HG02943 (cell line): ENCODE data around the gene CHD2.

Experiments
- ATAC-seq: cut with Tn5 transposase; IDR thresholded peaks from one replicate; pipeline ENCODE4 v1.9.1; 2021; ENCODE audit warnings: mild to moderate bottlenecking, low read depth, moderate library complexity; ENCODE audit not compliant: unreplicated experiment

The CHD2 gene

DNA sequence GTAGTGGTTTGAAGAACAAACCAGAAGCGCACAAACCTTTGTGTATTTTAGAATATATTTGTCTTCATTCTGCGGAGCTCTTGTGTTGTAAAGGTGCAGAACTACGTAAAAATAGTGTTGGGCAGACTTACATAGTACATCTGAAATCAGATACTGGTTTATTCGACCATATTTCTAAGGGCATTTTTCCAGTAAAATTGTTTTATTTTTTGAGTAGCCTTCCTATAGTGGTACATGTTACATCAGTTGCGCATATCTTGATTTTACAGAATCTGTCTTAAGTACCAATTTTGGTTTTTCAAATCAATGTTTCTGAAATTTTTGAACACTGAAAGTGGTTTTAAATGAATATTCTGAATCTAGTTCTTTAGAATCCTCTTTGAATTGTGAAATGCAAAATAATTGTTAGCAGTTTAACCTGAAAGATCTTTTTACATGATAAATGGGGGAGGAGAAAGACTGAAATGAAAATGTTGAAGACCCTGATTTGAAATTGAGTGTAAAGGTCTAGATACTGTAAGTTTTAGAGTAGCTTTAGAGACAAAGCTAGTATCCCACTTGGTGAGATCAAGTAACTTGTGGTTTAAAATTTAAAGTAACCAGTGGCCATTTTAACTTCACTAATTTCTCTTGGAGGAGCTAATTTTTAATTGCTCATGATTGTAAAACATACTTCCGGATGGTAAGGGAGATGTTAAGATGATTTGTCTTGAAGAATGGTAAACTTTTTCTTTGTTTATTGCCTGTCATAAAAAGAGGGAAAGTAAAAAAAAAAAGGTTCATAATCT, 15.5 kb upstream of the CHD2 start:
- no peak for ATAC-seq

DNA sequence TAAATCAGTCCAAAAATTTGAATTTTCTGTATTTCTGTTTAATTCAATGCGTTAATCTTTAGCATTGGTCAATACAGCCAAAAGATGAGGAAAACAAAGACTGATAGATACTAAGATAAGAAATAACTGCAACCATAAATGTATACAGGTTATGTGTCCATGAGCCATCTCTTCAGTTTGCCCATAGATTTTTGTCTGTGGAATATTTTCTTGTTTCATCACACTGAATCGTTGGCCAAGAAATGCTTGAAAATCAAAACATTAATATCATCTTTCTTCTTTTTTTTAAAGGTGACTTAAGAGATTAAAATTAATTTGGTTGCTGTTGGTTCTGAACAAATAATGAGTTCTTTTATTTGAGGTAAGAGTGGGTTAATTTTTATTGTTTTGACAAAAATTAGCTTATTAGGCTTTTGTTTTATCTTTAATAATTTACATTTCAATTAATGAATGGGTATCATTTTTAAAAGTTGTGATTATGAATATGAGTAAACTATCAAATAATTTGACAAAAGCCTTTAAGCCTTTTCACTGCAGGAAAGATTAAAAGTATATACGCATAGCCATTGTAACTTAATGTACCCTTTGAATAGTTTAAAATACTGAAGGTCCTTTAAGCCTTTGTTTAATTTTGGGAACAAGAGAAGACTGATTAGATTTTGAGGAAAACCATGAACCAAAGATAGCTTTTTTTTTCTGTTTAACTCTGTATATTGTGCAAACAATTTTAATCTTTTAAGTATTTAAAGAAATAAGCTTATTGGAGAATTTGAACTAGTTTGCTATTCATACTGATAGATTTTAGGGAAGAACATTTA, 14.7 kb upstream of the CHD2 start:
- no peak for ATAC-seq

DNA sequence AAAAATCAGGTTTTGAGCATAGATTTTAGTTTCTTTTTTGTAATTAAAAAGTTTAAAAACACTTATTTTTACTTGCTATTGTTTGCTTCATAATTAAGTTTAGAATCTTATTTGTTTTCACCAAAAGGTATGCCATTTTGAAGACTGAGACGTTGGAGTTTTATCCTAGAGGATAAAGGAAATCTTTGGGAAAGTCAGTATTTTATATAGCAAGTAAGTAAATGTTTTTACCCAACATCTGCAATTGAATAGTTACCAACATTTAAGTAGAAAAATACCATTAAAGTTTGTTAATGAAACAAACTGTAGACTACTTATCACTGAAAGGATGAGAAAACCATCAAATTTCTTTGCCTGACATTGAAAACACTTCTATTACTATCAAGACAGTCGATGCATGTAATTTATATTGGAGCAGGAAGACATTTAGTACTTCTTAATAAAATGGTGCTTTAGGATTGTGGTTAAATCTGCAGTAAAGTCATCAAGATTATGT, 14.0 kb upstream of the CHD2 start:
- no peak for ATAC-seq

- ATAC-seq: no peak
Measured at GRCh38 chr15:92886815-92887214, 13.3 kb upstream of the CHD2 start.

DNA sequence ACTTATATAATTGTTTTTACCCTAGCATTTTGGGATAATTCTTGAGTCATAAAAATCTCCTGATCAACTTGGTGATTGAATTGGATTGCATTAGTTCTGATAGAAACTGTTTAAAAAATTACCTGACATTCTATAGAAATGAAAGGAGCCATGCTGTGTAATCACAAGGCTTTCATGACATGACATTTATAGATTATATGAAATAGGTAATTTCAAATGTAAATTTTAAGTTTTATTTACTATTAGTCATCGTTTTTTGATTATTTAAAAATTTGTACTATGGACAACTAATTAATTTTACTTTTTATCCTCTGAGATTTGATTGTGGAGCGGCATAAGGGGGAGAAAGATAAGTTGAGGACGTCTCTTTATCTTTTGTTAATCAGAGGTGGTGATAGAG, 12.3 kb upstream of the CHD2 start:
- ATAC-seq: no peak

GRCh38 chr15:92889390-92890107, 10.6 kb upstream of the CHD2 start:
- no peak for ATAC-seq

- no peak for ATAC-seq
Measured at GRCh38 chr15:92891533-92892200, 8.5 kb upstream of the CHD2 start.

DNA sequence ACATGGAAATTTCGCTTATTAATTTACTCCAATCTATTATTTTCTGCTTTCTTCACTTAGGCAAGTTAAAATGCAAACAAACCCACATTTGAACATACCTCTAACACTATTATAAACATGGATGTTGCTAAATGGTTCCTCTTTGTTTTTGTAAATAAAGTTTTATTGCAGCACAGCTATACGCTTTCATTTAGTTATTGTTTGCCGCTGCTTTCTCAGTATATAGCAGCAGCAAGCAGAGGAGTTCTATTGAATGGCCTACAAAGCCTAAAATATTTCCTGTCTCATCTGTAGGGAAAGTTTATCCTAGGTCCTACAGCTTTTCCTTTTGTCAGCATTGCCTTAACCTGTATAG, 7.9 kb upstream of the CHD2 start:
- ATAC-seq: no peak

GRCh38 chr15:92893200-92893599, 6.9 kb upstream of the CHD2 start:
- no peak for ATAC-seq

DNA sequence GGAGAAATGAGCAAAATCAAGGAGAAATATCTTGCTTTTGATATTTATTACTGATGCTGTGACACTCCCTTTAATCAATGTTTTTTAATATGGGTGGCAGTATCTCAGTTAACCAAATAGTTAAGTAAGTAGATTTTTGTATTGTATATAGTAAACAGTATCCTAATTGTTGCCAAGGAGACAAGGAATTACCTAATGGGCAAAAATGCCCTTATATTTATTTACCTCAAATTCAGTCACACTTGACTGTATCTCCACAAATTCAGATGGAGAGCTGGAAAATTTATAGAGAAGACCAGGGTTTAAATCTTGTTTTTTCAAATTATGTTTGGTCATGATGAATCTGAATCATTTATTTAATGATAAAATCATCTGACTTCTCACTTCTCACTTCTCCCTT, 3.6 kb upstream of the CHD2 start:
- ATAC-seq: no peak

- no peak for ATAC-seq
Measured at GRCh38 chr15:92897620-92898019, 2.5 kb upstream of the CHD2 start.

- no peak for ATAC-seq
Measured at GRCh38 chr15:92898988-92899582, 1.0 kb upstream of the CHD2 start.

DNA sequence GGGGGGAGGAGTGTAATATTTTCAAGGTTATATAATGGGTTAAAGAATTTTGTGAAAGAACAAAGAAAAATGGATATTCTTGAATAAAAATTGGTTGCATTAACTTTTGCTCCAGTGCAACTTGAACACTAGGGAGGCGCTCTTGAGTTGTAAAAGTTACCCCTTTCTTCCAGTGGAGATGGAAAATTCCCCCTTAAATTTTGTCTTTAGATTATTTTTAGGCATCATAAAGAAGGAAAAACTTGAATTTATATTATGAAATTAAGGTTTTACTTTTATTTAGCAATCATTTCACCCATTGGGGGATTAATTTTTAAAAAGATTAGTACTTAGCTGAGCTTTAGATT, 550 bp upstream of the CHD2 start:
- ATAC-seq: no peak

- ATAC-seq: no peak
Measured at GRCh38 chr15:92900731-92901071, 577 bp downstream of the CHD2 start.

GRCh38 chr15:92901072-92901761, 1.1 kb downstream of the CHD2 start:
- ATAC-seq: no peak

DNA sequence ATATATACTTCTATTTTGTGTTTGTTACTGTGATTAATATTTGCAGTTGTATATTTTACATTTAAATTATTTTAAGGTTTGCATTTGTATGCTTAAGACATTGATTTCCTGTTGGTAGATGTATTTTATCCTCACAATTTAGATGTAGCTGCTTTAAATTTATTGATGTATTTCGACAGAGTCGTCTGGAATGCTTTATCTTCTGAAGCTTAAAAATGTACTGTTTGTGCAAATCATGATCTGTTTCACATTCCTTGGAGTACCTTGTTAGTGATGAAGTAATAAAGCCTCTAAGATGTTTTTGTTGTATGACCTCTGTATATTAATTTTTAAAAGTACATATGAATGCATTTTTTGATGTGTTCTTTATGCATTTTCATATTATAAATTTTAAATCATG, 1.9 kb downstream of the CHD2 start:
- no peak for ATAC-seq

GRCh38 chr15:92902737-92903593, 2.8 kb downstream of the CHD2 start:
- no peak for ATAC-seq

- ATAC-seq: no peak
Measured at GRCh38 chr15:92903631-92903965, 3.5 kb downstream of the CHD2 start.
